BLaER1 (cell line): ENCODE measurements around the gene NDUFB5.

Experiments used
- H3K27ac ChIP-seq: shearing (Covaris generic); formaldehyde crosslinking; 2 replicates; pipeline ENCODE4 v1.8.1; 2022
- H3K27me3 ChIP-seq: shearing (Covaris generic); formaldehyde crosslinking; 2 replicates; pipeline ENCODE4 v1.8.1; 2022
- H3K36me3 ChIP-seq: shearing (Covaris generic); formaldehyde crosslinking; 2 replicates; pipeline ENCODE4 v1.8.1; 2022
- H3K4me1 ChIP-seq: shearing (Covaris generic); formaldehyde crosslinking; 2 replicates; pipeline ENCODE4 v1.8.1; 2022
- H3K4me2 ChIP-seq: shearing (Covaris generic); formaldehyde crosslinking; 2 replicates; pipeline ENCODE4 v1.8.1; 2022
- H3K4me3 ChIP-seq: shearing (Covaris generic); formaldehyde crosslinking; 2 replicates; pipeline ENCODE4 v1.8.1; 2022
- H3K9ac ChIP-seq: shearing (Covaris generic); formaldehyde crosslinking; 2 replicates; pipeline ENCODE4 v1.8.1; 2022
- H3K9me3 ChIP-seq: shearing (Covaris generic); formaldehyde crosslinking; 2 replicates; pipeline ENCODE4 v1.8.1; 2022
- H4K20me1 ChIP-seq: shearing (Covaris generic); formaldehyde crosslinking; 2 replicates; pipeline ENCODE4 v1.8.1; 2022
- Cebpa-rat ChIP-seq: shearing (Covaris generic); IDR thresholded peaks from 2 replicates; pipeline ENCODE4 v1.8.1; 2022

The NDUFB5 gene

GRCh38 chr3:179604321-179605078, at the start of gene NDUFB5, which contains the start of gene MRPL47:
TSS of gene NDUFB5 (plus strand) at chr3:179604794. CDS start at chr3:179604816, 22 bp downstream.
TSS of gene MRPL47 (minus strand) at chr3:179604638. CDS start at chr3:179604624, 14 bp downstream.
- peaks cover 31% of the 10 kb centered on the region for H3K4me1 ChIP-seq
- peaks cover 30% of the 10 kb centered on the region for H4K20me1 ChIP-seq
- H3K27ac ChIP-seq, result peak within 1 kb of the TSS; percentile 90
- H3K27me3 ChIP-seq, result no peaks in the 10 kb centered on the region
- no peaks in the 10 kb centered on the region for H3K9me3 ChIP-seq
- peak within 1 kb of the TSS; percentile 86 for H3K4me3 ChIP-seq
- peaks cover 37% of the 10 kb centered on the region for H3K36me3 ChIP-seq
- no peak for TF ChIP-seq Cebpa-rat
- H3K4me2 ChIP-seq, result peak within 1 kb of the TSS; percentile 83
- peak within 1 kb of the TSS; percentile 87 for H3K9ac ChIP-seq

- no peak overlapping the region for H3K9ac ChIP-seq
- no peaks in the 10 kb centered on the region for H3K36me3 ChIP-seq
- no peak for TF ChIP-seq Cebpa-rat
- H3K4me3 ChIP-seq, result no peak overlapping the region
- H3K4me1 ChIP-seq, result peaks cover 9% of the 10 kb centered on the region
- no peaks in the 10 kb centered on the region for H3K9me3 ChIP-seq
- H3K4me2 ChIP-seq, result no peak overlapping the region
- H4K20me1 ChIP-seq, result peaks cover 7% of the 10 kb centered on the region
- no peak overlapping the region for H3K27ac ChIP-seq
- no peaks in the 10 kb centered on the region for H3K27me3 ChIP-seq
Measured at GRCh38 chr3:179558742-179559364, 45.7 kb upstream of the NDUFB5 start.

- Histone ChIP-seq H3K4me1 (peaks cover 27% of the 10 kb centered on the region), H3K4me3 (no peak overlapping the region), H3K27ac (no peak overlapping the region), H3K4me2 (no peak overlapping the region), H3K27me3 (no peaks in the 10 kb centered on the region), H4K20me1 (peaks cover 26% of the 10 kb centered on the region), H3K9me3 (no peaks in the 10 kb centered on the region), H3K9ac (no peak overlapping the region), H3K36me3 (no peaks in the 10 kb centered on the region)
- TF ChIP-seq Cebpa-rat, result no peak
Measured at GRCh38 chr3:179560791-179561190, 43.8 kb upstream of the NDUFB5 start.

- Histone ChIP-seq H3K9me3 (no peaks in the 10 kb centered on the region), H3K27ac (peak within 1 kb of the TSS; percentile 91), H3K4me3 (peak within 1 kb of the TSS; percentile 92), H3K36me3 (no peaks in the 10 kb centered on the region), H4K20me1 (peaks cover 46% of the 10 kb centered on the region), H3K9ac (peak within 1 kb of the TSS; percentile 92), H3K27me3 (no peaks in the 10 kb centered on the region), H3K4me1 (peaks cover 27% of the 10 kb centered on the region), H3K4me2 (peak within 1 kb of the TSS; percentile 95)
- TF ChIP-seq Cebpa-rat, result no peak
Measured at GRCh38 chr3:179562591-179563270, 41.9 kb upstream of the NDUFB5 start, which contains the start of gene ACTL6A. TSS of gene ACTL6A (plus strand) at chr3:179562926. CDS start at chr3:179563093, 167 bp downstream.

GRCh38 chr3:179563271-179563783, 41.3 kb upstream of the NDUFB5 start:
- Histone ChIP-seq H3K9ac (peak overlapping the region; percentile 92), H3K9me3 (no peaks in the 10 kb centered on the region), H4K20me1 (peaks cover 52% of the 10 kb centered on the region), H3K4me1 (peaks cover 27% of the 10 kb centered on the region), H3K4me3 (peak overlapping the region; percentile 92), H3K27me3 (no peaks in the 10 kb centered on the region), H3K27ac (peak overlapping the region; percentile 91), H3K4me2 (peak overlapping the region; percentile 95), H3K36me3 (no peaks in the 10 kb centered on the region)
- no peak for TF ChIP-seq Cebpa-rat

GRCh38 chr3:179565496-179565895, 39.1 kb upstream of the NDUFB5 start:
- H3K4me2 ChIP-seq, result no peak overlapping the region
- H3K9me3 ChIP-seq, result no peaks in the 10 kb centered on the region
- peaks cover 17% of the 10 kb centered on the region for H3K36me3 ChIP-seq
- no peak overlapping the region for H3K27ac ChIP-seq
- peaks cover 69% of the 10 kb centered on the region for H4K20me1 ChIP-seq
- no peak for TF ChIP-seq Cebpa-rat
- H3K9ac ChIP-seq, result no peak overlapping the region
- H3K4me3 ChIP-seq, result no peak overlapping the region
- peaks cover 27% of the 10 kb centered on the region for H3K4me1 ChIP-seq
- no peaks in the 10 kb centered on the region for H3K27me3 ChIP-seq

GRCh38 chr3:179580992-179581391, 23.6 kb upstream of the NDUFB5 start:
- H3K27ac ChIP-seq, result no peak overlapping the region
- no peaks in the 10 kb centered on the region for H3K9me3 ChIP-seq
- peaks cover 8% of the 10 kb centered on the region for H4K20me1 ChIP-seq
- no peak overlapping the region for H3K4me2 ChIP-seq
- no peak for TF ChIP-seq Cebpa-rat
- H3K4me1 ChIP-seq, result no peaks in the 10 kb centered on the region
- H3K9ac ChIP-seq, result no peak overlapping the region
- no peak overlapping the region for H3K4me3 ChIP-seq
- H3K27me3 ChIP-seq, result no peaks in the 10 kb centered on the region
- H3K36me3 ChIP-seq, result peaks cover 95% of the 10 kb centered on the region

- no peak for TF ChIP-seq Cebpa-rat
- no peak overlapping the region for H3K27ac ChIP-seq
- H3K27me3 ChIP-seq, result no peaks in the 10 kb centered on the region
- no peak overlapping the region for H3K4me3 ChIP-seq
- H3K36me3 ChIP-seq, result peaks cover 100% of the 10 kb centered on the region
- peaks cover 38% of the 10 kb centered on the region; the same call in 1 of the 2 replicates for H4K20me1 ChIP-seq
- no peak overlapping the region for H3K4me2 ChIP-seq
- H3K9me3 ChIP-seq, result no peaks in the 10 kb centered on the region
- no peak overlapping the region for H3K9ac ChIP-seq
- H3K4me1 ChIP-seq, result no peaks in the 10 kb centered on the region
Measured at GRCh38 chr3:179589143-179589542, 15.5 kb upstream of the NDUFB5 start.

- no peak overlapping the region for H3K27ac ChIP-seq
- H3K4me2 ChIP-seq, result no peak overlapping the region
- H3K27me3 ChIP-seq, result no peaks in the 10 kb centered on the region
- peaks cover 100% of the 10 kb centered on the region for H3K36me3 ChIP-seq
- H3K4me1 ChIP-seq, result no peaks in the 10 kb centered on the region
- no peak overlapping the region for H3K9ac ChIP-seq
- no peak for TF ChIP-seq Cebpa-rat
- H3K4me3 ChIP-seq, result no peak overlapping the region
- peaks cover 38% of the 10 kb centered on the region; the same call in 1 of the 2 replicates for H4K20me1 ChIP-seq
- no peaks in the 10 kb centered on the region for H3K9me3 ChIP-seq
Measured at GRCh38 chr3:179590669-179591068, 13.9 kb upstream of the NDUFB5 start.
